GM18507 (cell line): Measurements from ENCODE around the gene CHST13.

Experiments
- DNase-seq: peaks from one replicate; pipeline ENCODE4 v3.0.0; 2011; ENCODE audit warnings: low read depth; ENCODE audit not compliant: insufficient read length; ENCODE audit errors: extremely low spot score
- FAIRE-seq: peaks from 2 replicates; lab custom pipeline; 2011; peaks lifted over from hg19 to GRCh38; lab: Jason Lieb, UNC

The CHST13 gene

DNA sequence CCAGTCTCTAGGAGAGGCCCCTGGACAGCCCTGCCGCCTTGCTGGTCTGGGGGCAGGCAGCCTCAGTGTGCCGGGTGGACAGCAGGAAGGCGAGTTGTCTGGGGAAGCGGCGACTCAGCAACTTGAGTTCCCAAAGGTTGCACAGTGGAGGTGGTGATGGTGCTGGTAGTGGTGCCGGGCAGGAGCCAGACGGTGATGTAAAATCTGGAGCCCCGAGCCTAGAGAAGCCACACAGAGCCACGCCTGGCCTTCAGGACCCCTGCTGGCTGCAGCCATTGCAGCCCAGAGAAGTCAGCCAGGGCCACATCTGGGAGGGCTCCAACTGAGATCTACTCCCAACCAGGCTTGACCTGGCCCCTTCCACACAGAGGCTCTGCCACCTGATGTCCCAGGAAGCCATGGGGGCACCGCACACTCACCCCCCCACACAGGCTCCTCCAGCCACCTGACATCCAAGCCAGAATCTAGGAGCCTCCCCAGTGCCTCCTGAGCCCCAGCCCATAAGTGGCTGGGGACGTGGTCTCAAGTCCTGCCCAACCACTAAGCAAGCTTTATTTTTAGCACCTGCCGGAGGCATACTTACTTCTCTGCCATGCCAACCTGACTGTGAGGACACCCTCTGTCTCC lies 26.0 kb downstream of the CHST13 start:
- no peak for FAIRE-seq
- no peak for DNase-seq

- DNase-seq = no peak
- no peak for FAIRE-seq
Observed at GRCh38 chr3:126550488-126551051, 26.6 kb downstream of the CHST13 start.

- no peak for DNase-seq
- FAIRE-seq = no peak
Observed at GRCh38 chr3:126551121-126551838, 27.3 kb downstream of the CHST13 start.

GRCh38 chr3:126551839-126552687 lies 28.1 kb downstream of the CHST13 start:
- no peak for FAIRE-seq
- no peak for DNase-seq

DNA sequence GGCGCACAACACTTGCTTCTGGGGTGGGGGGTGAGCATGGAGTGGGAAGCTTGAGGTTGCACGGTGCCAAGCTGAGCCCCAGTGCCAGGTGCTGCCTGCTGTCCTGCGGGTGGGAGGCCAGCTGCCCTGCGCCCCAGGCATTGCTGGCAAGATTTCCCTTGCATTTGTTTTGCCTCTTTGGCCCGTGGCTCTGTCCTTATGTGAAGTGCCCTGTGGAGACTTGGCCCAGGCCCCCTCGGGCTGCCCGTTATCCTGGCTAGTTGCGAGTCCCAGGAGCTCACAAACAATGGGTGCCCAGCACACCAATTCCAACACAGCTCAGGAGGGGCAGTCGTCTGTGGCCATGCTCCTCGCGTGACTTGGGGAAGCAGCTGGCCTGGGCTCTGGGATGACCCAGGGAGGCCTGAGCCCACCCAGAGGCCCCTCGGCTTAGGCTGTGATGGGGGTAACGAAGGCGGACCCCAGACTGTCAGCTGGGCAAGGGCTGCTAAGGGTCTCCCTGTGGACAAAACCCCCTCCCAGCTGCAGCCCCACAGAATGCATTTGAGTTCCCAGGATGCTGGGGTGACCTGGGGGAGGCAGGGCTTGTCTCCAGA lies 28.8 kb downstream of the CHST13 start:
- FAIRE-seq (no peak), DNase-seq (no peak)

DNA sequence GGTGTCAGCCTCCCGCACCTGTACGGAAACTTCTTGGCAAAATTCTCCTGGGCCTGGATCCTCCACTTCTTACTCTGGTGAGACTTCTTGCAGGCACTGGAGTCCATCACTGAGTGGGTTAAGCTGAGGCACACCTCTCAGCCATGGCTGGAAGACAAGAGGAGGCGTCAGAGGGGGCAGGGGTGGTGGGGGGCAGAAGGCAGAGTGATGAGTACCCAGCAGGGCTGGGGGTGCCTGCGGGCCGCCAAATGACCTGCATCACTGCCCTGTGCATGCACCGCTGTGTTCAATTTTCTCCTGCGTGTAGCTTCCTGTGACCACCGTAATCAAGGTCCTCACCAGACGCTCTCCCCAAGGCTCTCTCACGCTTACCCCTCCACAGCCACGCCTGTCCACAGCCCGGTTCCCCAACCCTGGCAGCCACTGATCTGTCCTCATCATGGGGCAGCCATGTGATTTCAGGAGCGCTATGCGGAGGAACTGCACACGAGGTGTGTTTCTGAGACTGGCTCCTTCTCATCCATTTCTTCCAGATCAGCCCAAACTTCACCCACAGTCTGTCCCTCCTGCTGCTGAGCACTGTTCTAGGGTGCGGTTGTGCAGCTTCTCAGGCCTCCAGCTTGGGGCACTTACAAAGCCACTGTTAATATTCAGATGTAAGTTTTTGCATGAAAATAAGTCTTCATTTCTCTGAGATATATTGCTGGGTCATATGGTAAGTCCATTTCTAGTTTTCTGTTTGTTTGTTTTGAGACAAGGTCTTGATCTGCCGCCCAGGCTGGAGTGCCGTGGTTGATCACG lies 29.5 kb downstream of the CHST13 start:
- DNase-seq (no peak), FAIRE-seq (no peak)

DNA sequence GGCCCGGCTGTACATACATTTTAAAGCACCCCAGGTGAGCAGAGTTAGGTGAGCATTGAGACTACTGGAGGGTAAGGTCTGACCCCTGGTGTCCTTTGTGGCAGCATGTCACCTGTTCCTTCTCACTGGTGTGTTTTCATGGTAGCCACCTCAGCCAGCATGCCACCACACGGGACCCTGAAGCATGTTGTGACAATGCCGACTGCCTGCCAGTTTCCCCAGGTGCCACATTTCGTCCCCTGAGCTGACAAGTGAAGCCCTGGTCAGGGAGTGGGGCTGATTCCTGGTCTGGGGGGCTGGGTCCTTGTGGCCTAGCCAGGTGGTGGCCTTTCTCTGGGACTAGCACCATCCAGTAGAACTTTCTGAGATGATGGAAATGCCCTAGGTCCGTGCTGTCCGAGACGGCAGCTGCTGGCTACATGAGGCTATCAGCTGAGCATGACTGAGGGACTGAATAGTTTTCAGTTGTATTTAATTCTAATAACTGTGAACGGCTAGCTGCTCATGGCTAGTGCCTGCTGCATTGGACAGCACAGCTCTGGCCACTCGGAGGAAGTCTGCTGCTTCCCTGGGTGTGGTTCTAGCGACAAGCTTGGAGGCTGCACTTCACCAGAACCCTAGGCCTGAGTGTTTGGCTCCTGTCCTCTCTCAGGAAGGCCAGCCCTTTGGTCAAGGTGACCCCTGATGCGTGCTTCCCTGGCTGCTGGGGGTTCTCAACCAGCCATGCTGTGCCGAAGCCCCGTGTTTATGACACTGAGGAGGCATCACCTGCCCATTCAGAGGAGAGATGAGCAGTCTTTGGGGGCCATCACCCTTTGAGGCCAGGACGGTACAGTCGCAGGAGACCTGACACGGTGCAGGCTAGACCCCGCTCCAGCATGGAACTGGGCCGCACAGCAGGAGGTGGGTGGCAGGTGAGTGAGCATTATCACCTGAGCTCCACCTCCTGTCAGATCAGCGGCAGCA lies 30.9 kb downstream of the CHST13 start:
- FAIRE-seq (no peak), DNase-seq (no peak)

DNA sequence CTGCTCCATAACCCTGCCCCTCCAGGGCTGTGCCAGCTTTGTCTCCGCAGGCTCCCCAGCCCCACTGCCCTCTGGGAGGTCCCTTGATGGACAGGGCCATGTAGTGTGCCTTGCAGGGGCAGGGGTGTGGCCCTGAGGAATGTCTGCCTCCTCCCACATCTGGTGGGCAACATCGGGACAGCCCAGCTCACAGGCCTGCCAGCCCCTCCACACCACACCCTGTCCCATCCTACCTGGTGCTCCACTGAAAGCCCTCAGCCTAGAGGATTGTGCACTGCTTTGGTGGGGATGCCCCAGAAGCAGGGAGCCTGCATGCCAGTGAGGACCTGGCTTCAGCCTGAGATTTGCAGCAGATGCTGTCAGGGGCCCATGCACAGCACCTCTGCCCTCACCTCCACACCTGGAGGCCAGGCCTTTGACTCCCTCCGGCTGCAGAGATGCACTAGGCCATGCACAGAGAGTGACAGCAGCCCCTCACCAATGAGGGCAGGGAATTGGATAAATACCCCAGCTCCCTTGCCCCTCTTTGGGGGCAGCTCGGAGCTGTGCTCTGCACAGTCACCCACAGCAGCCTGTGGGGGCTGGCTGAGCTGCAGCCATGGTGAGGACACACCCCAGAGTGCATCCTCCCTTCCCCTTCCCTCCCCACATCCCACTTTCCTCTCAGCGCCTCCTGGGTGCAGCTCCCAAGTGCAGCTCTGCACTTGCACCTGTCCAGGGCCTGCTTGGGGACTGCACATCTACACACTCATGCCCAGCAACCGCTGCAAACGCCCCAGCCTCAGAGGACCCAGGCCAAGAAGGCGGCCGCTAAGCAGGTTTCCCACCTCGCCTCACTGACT lies 32.1 kb downstream of the CHST13 start:
- FAIRE-seq (no peak), DNase-seq (no peak)

DNA sequence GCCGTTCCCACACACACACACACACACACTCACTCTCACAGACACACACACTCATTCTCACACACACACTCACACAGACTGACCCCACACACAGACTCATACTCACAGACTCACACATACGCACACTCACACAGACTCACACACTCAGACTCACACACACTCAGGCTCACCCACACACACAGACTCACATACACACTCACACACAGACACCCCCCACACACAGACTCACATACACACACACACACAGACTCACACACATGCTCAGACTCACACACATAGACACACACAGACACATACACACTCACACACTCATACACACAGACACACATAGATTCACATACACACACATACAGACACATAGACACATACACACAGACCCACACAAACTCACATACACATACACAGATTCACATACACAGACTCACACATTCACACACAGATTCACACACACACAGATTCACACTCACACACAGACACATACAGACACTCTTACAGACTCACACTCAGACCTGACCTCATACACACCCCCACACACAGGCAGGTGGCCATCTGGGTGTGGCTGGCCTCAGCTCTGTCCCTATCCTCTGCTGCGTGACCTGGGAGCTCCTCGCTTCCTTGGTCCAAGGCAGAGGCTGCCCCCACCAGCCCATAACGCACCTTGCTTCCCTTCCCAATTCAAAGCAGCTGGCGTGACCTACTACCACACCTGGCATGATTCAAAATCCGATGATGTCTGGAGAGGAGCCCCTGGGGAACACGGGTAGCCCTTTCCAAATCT lies 32.9 kb downstream of the CHST13 start:
- DNase-seq = no peak
- no peak for FAIRE-seq

- DNase-seq (no peak), FAIRE-seq (no peak)
Observed at GRCh38 chr3:126557415-126557745, 33.4 kb downstream of the CHST13 start.

DNA sequence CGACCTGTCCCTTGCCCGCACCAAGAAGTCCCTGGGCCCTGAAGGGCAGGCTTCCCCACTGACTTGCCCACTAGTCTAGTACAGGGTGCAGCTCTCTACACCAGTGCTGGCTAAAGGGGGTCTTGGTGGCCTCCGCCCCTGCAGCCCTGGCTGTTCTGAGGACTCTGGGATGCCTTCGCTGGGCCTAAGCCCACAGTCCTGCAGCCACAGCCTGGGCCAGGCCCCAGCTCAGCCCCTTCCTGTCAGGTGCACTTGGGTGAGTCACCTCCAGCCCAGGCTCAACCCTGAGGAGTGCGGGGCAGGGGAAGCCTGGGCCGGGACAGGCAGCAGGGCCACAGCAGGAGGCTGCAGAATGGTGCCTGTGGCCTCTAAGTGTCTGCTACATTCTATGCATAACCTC lies 33.8 kb downstream of the CHST13 start:
- no peak for DNase-seq
- FAIRE-seq = no peak

- DNase-seq = no peak
- FAIRE-seq = no peak
Observed at GRCh38 chr3:126558336-126559071, 34.5 kb downstream of the CHST13 start, which contains the start of gene C3orf22. TSS of gene C3orf22 (minus strand) at chr3:126558932. CDS start at chr3:126553390, 5,542 bp downstream.

DNA sequence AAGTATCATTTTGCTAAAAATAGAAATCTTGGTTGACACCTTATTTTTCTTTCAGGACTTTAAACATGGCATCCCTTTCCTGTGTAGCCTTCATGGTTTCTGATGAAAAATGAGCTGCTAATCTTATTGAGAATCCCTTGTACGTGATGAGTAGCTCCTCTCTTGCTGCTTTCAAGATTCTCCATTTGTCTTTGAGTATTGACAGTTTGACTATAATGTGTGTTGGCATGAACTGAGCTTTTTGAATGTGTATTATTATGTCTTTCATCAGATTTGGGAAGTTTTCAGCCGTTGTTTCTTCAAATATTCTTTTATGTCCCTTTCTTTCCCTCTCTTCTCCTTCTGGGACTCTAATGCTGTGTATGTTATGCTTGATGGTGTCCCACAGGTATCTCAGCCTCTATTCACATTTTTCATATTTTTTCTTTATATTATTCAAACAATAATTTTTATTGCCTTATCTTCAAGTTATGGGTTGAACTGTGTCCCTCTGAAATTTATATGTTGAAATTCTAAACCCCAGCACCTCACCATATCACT lies 38.9 kb downstream of the CHST13 start:
- FAIRE-seq (no peak), DNase-seq (no peak)

- FAIRE-seq (no peak), DNase-seq (no peak)
Observed at GRCh38 chr3:126567696-126568438, 43.9 kb downstream of the CHST13 start.

- FAIRE-seq (no peak), DNase-seq (no peak)
Observed at GRCh38 chr3:126568776-126569342, 44.9 kb downstream of the CHST13 start.
